IPS-15b (cell line): ENCODE results near the gene ABHD16B.
"Not testable (repeated sequence)": the region's sequence is repeated elsewhere in the genome, so short reads cannot be mapped to it uniquely, and the experiment has no call there.

ENCODE experiments used
- H3K27me3 ChIP-seq: one replicate; pipeline ENCODE4 v1.6.1; 2013; ENCODE audit warnings: low read length; ENCODE audit not compliant: control insufficient read depth, insufficient read depth
- H3K36me3 ChIP-seq: one replicate; pipeline ENCODE4 v1.6.1; 2013; ENCODE audit warnings: low read length; ENCODE audit not compliant: control insufficient read depth, insufficient read depth
- H3K4me1 ChIP-seq: one replicate; pipeline ENCODE4 v1.6.1; 2013; ENCODE audit warnings: mild to moderate bottlenecking, low read length; ENCODE audit not compliant: control insufficient read depth, insufficient read depth
- H3K4me3 ChIP-seq: one replicate; pipeline ENCODE4 v1.5.1; 2013; ENCODE audit warnings: low read depth, low read length
- H3K9ac ChIP-seq: one replicate; pipeline ENCODE4 v1.6.1; 2013; ENCODE audit warnings: low read depth, mild to moderate bottlenecking, low read length
- H3K9me3 ChIP-seq: one replicate; pipeline ENCODE4 v1.6.1; 2013; ENCODE audit warnings: mild to moderate bottlenecking, low read length; ENCODE audit not compliant: control insufficient read depth, insufficient read depth

The ABHD16B gene

DNA sequence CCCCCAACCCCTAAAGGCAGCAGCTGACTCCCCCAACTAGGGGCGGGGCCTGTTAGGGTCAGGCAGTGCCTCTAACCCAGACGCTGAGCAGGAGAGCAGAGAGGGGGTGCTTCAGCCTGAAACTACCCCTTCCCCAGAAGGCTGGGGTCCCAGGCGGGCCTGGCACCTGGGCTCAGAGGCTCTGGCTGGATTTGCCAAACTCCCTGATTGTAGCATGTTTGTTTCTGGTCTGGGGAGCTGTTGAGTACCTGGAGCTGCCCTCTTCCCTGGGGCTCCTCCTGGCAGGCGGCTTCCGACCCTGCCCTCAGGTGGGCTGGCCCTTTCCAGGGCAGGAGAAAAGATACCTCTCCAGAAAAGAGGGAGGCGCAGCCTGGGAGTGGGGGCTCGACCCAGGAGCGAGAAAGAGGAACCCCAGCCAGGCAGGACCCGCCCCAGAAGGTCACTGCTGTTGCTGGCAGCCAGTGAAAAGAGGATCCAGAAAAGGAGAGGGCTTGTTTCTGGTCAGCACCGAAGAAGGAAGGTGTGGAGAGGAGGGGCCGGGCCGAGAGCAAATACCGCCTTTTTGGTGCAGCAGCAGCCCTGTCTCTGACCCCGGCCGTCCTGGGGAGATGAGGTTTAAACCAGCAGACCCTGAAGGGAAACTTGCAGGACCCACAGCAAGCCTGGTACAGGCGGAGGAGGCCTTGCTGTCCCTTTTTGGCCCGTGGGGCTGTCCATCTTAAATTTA, 810 bp upstream of the ABHD16B start:
- H3K4me3 ChIP-seq: no peak overlapping the region
- peaks cover 22% of the 10 kb centered on the region for H3K4me1 ChIP-seq
- H3K36me3 ChIP-seq: peaks cover 16% of the 10 kb centered on the region
- no peaks in the 10 kb centered on the region for H3K27me3 ChIP-seq
- peak overlapping the region; percentile 5 for H3K9ac ChIP-seq
- no peaks in the 10 kb centered on the region for H3K9me3 ChIP-seq

DNA sequence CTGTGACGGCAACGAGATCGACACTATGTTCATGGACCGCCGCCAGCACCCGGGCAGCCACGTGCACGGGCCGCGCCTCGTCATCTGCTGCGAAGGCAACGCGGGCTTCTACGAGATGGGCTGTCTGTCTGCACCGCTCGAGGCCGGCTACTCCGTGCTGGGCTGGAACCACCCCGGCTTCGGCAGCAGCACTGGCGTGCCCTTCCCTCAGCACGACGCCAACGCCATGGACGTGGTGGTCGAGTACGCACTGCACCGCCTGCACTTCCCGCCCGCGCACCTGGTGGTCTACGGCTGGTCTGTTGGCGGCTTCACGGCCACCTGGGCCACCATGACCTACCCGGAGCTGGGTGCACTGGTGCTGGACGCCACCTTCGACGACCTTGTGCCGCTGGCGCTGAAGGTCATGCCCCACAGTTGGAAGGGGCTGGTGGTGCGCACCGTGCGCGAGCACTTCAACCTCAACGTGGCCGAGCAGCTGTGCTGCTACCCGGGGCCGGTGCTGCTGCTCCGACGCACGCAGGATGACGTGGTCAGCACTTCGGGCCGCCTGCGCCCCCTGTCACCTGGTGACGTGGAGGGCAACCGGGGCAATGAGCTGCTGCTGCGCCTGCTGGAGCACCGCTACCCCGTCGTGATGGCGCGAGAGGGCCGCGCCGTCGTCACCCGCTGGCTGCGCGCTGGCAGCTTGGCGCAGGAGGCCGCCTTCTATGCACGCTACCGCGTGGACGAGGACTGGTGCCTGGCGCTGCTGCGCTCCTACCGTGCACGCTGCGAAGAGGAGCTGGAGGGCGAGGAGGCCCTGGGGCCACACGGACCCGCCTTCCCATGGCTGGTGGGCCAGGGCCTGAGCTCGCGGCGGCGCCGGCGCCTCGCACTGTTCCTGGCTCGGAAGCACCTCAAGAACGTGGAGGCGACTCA, 943 bp downstream of the ABHD16B start:
- peaks cover 16% of the 10 kb centered on the region for H3K36me3 ChIP-seq
- peaks cover 19% of the 10 kb centered on the region for H3K4me1 ChIP-seq
- no peak overlapping the region for H3K9ac ChIP-seq
- no peak overlapping the region for H3K4me3 ChIP-seq
- H3K9me3 ChIP-seq: no peaks in the 10 kb centered on the region
- H3K27me3 ChIP-seq: no peaks in the 10 kb centered on the region

- H3K4me3 ChIP-seq: peak overlapping the region; percentile 92
- H3K36me3 ChIP-seq: peaks cover 16% of the 10 kb centered on the region
- peak overlapping the region; percentile 89 for H3K9ac ChIP-seq
- H3K27me3 ChIP-seq: no peaks in the 10 kb centered on the region
- H3K9me3 ChIP-seq: no peaks in the 10 kb centered on the region
- H3K4me1 ChIP-seq: peaks cover 15% of the 10 kb centered on the region
Measured at GRCh38 chr20:63863021-63863797, 1.9 kb downstream of the ABHD16B start.

DNA sequence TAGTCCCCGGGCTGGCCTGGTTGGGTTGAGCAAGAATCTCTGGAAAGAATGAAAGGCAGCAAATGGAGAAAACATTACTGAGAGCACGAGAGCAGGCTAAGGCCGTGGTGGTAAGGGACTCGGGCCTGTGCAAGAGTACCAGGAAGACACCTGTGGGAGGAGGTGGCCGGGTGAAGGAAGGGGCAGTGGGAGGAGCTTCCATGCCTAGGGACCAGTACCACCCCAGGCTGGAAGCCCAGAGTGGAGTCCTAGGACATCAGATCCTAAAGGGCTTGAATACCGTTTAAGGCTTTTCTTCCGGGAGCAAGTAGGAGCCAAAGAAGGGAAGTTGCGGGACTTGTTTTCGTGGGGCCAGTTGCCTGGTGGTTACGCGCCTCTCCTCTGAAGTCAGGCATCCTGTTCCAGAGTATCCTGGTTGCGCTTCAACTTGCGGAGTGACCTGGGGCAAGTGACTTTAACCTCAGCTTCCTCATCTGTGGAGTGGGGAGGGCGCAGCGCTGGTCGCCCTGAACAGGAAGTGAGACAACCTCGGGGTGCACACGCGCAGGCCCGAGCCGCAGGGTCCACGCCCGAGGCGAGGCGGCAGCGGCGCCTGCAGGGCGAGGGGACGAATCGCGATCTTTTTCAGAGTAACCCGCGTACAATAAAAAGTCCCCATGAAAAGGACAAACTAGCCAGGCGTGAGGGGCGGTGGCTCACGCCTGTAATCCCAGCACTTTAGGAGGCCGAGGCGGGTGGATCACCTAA, 2.7 kb downstream of the ABHD16B start:
- no peaks in the 10 kb centered on the region for H3K9me3 ChIP-seq
- H3K4me1 ChIP-seq: peaks cover 10% of the 10 kb centered on the region
- peak overlapping the region; percentile 92 for H3K4me3 ChIP-seq
- no peaks in the 10 kb centered on the region for H3K27me3 ChIP-seq
- H3K36me3 ChIP-seq: peaks cover 20% of the 10 kb centered on the region
- H3K9ac ChIP-seq: peak overlapping the region; percentile 89

GRCh38 chr20:63864545-63864977, 3.3 kb downstream of the ABHD16B start:
- no peaks in the 10 kb centered on the region for H3K9me3 ChIP-seq
- H3K4me1 ChIP-seq: peaks cover 5% of the 10 kb centered on the region
- no peaks in the 10 kb centered on the region for H3K27me3 ChIP-seq
- H3K9ac ChIP-seq: peak overlapping the region; percentile 89
- H3K36me3 ChIP-seq: peaks cover 26% of the 10 kb centered on the region
- H3K4me3 ChIP-seq: peak overlapping the region; percentile 92

GRCh38 chr20:63864978-63865640, 3.8 kb downstream of the ABHD16B start, which contains the start of gene TPD52L2:
TSS of gene TPD52L2 (plus strand) at chr20:63865270. CDS start at chr20:63865366, 96 bp downstream.
- H3K4me1 ChIP-seq: peaks cover 5% of the 10 kb centered on the region
- H3K9me3 ChIP-seq: no peaks in the 10 kb centered on the region
- peak within 1 kb of the TSS; percentile 93 for H3K9ac ChIP-seq
- peak within 1 kb of the TSS; percentile 92 for H3K4me3 ChIP-seq
- H3K27me3 ChIP-seq: no peaks in the 10 kb centered on the region
- peaks cover 29% of the 10 kb centered on the region for H3K36me3 ChIP-seq

GRCh38 chr20:63867042-63867441, 5.7 kb downstream of the ABHD16B start:
- H3K36me3 ChIP-seq: peaks cover 20% of the 10 kb centered on the region
- H3K9me3 ChIP-seq, H3K4me3 ChIP-seq, H3K27me3 ChIP-seq, H3K4me1 ChIP-seq, H3K9ac ChIP-seq: not testable (repeated sequence)

- peaks cover 22% of the 10 kb centered on the region for H3K36me3 ChIP-seq
Measured at GRCh38 chr20:63868264-63868663, 7.0 kb downstream of the ABHD16B start.

GRCh38 chr20:63873477-63873971, 12.2 kb downstream of the ABHD16B start:
- H3K9ac ChIP-seq: no peak overlapping the region
- no peaks in the 10 kb centered on the region for H3K9me3 ChIP-seq
- no peak overlapping the region for H3K4me3 ChIP-seq
- peaks cover 53% of the 10 kb centered on the region for H3K36me3 ChIP-seq
- H3K4me1 ChIP-seq: no peaks in the 10 kb centered on the region
- no peaks in the 10 kb centered on the region for H3K27me3 ChIP-seq

More at GRCh38 chr20:63868264-63868663, 7.0 kb downstream of the ABHD16B start:
- Histone ChIP-seq H3K4me1 (peaks cover 3% of the 10 kb centered on the region), H3K27me3 (no peaks in the 10 kb centered on the region), H3K9me3 (no peaks in the 10 kb centered on the region), H3K4me3 (no peak overlapping the region), H3K9ac (no peak overlapping the region)

DNA sequence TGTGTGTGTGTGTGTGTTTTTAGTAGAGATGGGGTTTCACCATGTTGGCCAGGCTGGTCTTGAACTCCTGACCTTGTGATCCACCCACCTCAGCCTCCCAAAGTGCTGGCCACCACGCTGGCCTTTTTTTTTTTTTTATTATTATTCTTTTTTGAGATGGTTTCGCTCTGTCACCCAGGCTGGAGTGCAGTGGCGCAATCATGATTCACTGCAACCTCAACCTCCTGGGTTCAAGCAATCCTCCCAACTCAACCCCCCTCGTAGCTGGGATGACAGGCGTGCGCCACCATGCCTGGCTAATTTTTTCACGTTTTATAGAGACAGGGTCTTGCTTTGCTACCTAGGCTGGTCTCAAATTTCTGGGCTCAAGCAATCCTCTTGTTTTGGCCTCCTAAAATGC, 12.9 kb downstream of the ABHD16B start:
- not testable (repeated sequence) for H3K9ac ChIP-seq

More for the DNA sequence above, 12.9 kb downstream of the ABHD16B start:
- not testable (repeated sequence) for H3K27me3 ChIP-seq, H3K4me3 ChIP-seq, H3K4me1 ChIP-seq, H3K9me3 ChIP-seq
- H3K36me3 ChIP-seq: peaks cover 53% of the 10 kb centered on the region
